Mesothelial cell of epicardium (in vitro differentiated cells): ENCODE data around the gene REEP6. TPM values are rescaled to one million over a fixed set of nuclear protein-coding genes. Genes with fewer than 3 reads are reported as not detected.
"Not testable (repeated sequence)": the region's sequence is repeated elsewhere in the genome, so short reads cannot be mapped to it uniquely, and the experiment has no call there.

Source experiments
- DNase-seq, 2 experiments: peaks; one replicate each; pipeline ENCODE4 v3.0.0; 2021; ENCODE audit warnings: low spot score in 2 of 2; ENCODE audit not compliant: unreplicated experiment in 2 of 2
- H3K27ac Mint-ChIP-seq: 2 replicates; pipeline ENCODE4 v1.8.0; 2021; ENCODE audit warnings: mixed read lengths
- H3K27me3 Mint-ChIP-seq: 2 replicates; pipeline ENCODE4 v1.8.0; 2021; ENCODE audit warnings: low read depth, mixed read lengths
- H3K36me3 Mint-ChIP-seq: 2 replicates; pipeline ENCODE4 v1.8.0; 2021; ENCODE audit warnings: mixed read lengths
- H3K4me1 Mint-ChIP-seq: 2 replicates; pipeline ENCODE4 v1.8.0; 2021; ENCODE audit warnings: mixed read lengths
- H3K4me3 Mint-ChIP-seq: 2 replicates; pipeline ENCODE4 v1.8.0; 2021; ENCODE audit warnings: mild to moderate bottlenecking, moderate library complexity, mixed read lengths
- H3K9me3 Mint-ChIP-seq: 2 replicates; pipeline ENCODE4 v1.8.0; 2021; ENCODE audit warnings: mixed read lengths
- total RNA-seq: library from RNA; stranded (reverse); gene quantifications from 3 replicates; pipeline ENCODE4 v1.2.1, GENCODE V29; 2021
- TF ChIP-seq, protein P1 (sequence below): fragments of 200-600 bp; sonication (generic); IDR thresholded peaks from one replicate; pipeline ENCODE4 v1.5.0; 2021; ENCODE audit warnings: antibody characterized with exemption; ENCODE audit not compliant: unreplicated experiment

REEP6 gene
- total RNA-seq, 1 donor from 2014 or later: 3.8 TPM

DNA sequence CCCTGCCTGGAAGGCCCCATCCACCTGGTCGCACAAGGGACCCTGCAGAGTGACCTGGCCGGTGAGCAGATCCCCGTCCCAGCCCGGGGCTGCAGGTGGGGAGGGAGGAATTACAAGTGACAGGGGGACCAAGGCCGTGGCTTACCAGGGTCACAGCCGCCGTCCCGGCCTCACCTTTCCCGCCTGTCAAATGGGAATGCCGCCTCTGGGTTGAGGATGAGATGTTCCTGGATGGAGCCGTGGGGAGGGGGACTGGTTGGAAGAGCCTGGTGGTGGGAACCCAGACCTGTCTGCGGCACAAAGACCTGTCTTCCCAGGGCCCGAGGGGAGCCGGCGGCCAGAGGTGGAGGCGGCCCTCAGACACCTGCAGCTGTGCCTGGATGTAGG is 38.4 kb downstream of the REEP6 start:
- no peaks in the 10 kb centered on the region for H3K9me3 Mint-ChIP-seq
- peaks cover 3% of the 10 kb centered on the region for H3K4me1 Mint-ChIP-seq
- TF ChIP-seq, protein P1, sequence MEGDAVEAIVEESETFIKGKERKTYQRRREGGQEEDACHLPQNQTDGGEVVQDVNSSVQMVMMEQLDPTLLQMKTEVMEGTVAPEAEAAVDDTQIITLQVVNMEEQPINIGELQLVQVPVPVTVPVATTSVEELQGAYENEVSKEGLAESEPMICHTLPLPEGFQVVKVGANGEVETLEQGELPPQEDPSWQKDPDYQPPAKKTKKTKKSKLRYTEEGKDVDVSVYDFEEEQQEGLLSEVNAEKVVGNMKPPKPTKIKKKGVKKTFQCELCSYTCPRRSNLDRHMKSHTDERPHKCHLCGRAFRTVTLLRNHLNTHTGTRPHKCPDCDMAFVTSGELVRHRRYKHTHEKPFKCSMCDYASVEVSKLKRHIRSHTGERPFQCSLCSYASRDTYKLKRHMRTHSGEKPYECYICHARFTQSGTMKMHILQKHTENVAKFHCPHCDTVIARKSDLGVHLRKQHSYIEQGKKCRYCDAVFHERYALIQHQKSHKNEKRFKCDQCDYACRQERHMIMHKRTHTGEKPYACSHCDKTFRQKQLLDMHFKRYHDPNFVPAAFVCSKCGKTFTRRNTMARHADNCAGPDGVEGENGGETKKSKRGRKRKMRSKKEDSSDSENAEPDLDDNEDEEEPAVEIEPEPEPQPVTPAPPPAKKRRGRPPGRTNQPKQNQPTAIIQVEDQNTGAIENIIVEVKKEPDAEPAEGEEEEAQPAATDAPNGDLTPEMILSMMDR: no peak
- no peak overlapping the region for H3K27ac Mint-ChIP-seq
- peaks cover 52% of the 10 kb centered on the region for H3K27me3 Mint-ChIP-seq
- no peak overlapping the region for H3K4me3 Mint-ChIP-seq
- no peaks in the 10 kb centered on the region for H3K36me3 Mint-ChIP-seq
- no peak for DNase-seq

- not testable (repeated sequence) for H3K4me3 Mint-ChIP-seq, H3K4me1 Mint-ChIP-seq
Measured at GRCh38 chr19:1530856-1531255, 39.9 kb downstream of the REEP6 start.

GRCh38 chr19:1531587-1531986 is 40.6 kb downstream of the REEP6 start:
- TF ChIP-seq, protein P1: no peak
- DNase-seq: no peak
- Mint-ChIP-seq H3K9me3 (no peaks in the 10 kb centered on the region), H3K36me3 (no peaks in the 10 kb centered on the region), H3K4me1 (no peaks in the 10 kb centered on the region), H3K27ac (no peak overlapping the region), H3K27me3 (peaks cover 36% of the 10 kb centered on the region), H3K4me3 (no peak overlapping the region)

More at GRCh38 chr19:1530856-1531255, 39.9 kb downstream of the REEP6 start:
- not testable (repeated sequence) for H3K36me3 Mint-ChIP-seq, DNase-seq, H3K9me3 Mint-ChIP-seq, H3K27ac Mint-ChIP-seq
- peaks cover 42% of the 10 kb centered on the region for H3K27me3 Mint-ChIP-seq

- H3K9me3 Mint-ChIP-seq: no peaks in the 10 kb centered on the region
- DNase-seq: no peak
- no peak overlapping the region for H3K4me3 Mint-ChIP-seq
- H3K27me3 Mint-ChIP-seq: peaks cover 32% of the 10 kb centered on the region
- H3K4me1 Mint-ChIP-seq: no peaks in the 10 kb centered on the region
- no peak overlapping the region for H3K27ac Mint-ChIP-seq
- H3K36me3 Mint-ChIP-seq: no peaks in the 10 kb centered on the region
- TF ChIP-seq, protein P1: no peak
Measured at GRCh38 chr19:1532003-1532402, 41.0 kb downstream of the REEP6 start.

GRCh38 chr19:1533510-1534150 is 42.6 kb downstream of the REEP6 start:
- Mint-ChIP-seq H3K27me3 (peaks cover 23% of the 10 kb centered on the region), H3K4me1 (peaks cover under 1% of the 10 kb centered on the region), H3K36me3 (no peaks in the 10 kb centered on the region), H3K9me3 (no peaks in the 10 kb centered on the region), H3K27ac (no peak overlapping the region), H3K4me3 (no peak overlapping the region)
- DNase-seq: no peak
- TF ChIP-seq, protein P1: no peak

DNA sequence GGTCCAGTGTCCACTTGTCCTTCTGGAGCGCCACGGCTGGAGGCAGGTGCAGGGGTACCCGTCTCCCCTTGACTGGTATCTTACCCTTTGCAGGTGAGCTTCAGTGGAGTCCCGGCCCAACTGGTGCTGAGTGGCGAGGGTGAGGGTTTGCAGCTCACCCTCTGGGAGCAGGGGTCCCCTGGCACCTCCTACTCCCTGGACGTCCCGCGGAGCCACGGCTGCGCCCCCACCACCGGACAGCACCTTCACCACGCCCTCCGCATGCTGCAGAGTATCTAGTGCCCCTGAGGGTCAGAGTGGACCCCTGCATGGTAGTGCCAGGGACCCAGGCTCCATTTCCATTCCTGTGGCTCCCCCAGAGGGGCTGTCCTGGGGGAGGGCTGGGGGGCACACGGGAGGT is 44.0 kb downstream of the REEP6 start:
- H3K27ac Mint-ChIP-seq: no peak overlapping the region
- TF ChIP-seq, protein P1: no peak
- no peak for DNase-seq
- H3K36me3 Mint-ChIP-seq: no peaks in the 10 kb centered on the region
- no peaks in the 10 kb centered on the region for H3K9me3 Mint-ChIP-seq
- H3K27me3 Mint-ChIP-seq: peaks cover 19% of the 10 kb centered on the region
- no peak overlapping the region for H3K4me3 Mint-ChIP-seq
- H3K4me1 Mint-ChIP-seq: peaks cover 2% of the 10 kb centered on the region

DNA sequence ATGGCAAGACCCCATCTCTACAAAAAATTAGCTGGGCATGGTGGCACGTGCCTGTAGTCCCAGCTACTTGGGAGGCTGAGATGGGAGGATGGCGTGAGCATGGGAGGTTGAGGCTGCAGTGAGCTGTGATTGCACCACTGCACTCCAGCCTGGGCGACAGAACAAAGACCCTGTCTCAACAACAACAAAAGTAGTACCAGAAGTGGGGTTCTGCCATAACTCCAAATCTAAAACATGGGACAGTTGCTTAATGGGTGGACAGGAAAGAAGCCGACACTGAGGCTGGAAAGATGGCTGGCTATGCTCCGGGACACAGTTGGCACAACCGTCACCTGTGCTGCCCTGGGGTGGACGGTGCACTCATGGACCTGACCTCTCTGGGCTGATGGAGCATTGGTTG is 44.7 kb downstream of the REEP6 start:
- DNase-seq, H3K4me1 Mint-ChIP-seq, H3K36me3 Mint-ChIP-seq, H3K4me3 Mint-ChIP-seq, H3K27ac Mint-ChIP-seq, H3K9me3 Mint-ChIP-seq: not testable (repeated sequence)
- peaks cover 21% of the 10 kb centered on the region for H3K27me3 Mint-ChIP-seq
